SK-N-SH (cell line): ENCODE measurements around the gene PIP5K1B. TPM values are rescaled to one million over a fixed set of nuclear protein-coding genes. Genes with fewer than 3 reads are reported as not detected.

Experiments
- CTCF ChIA-PET: fragments of 300-600, 350-600 bp; formaldehyde crosslinking; extraction: SDS; loops from one replicate; lab custom pipeline; 2021; lab: Yijun Ruan, JAX
- POLR2A ChIA-PET: fragments of 350-600 bp; sonication (Branson Sonifier 250); formaldehyde crosslinking; extraction: SDS; loops from one replicate; lab custom pipeline; 2020; ENCODE audit warnings: antibody characterized with exemption, inconsistent platforms; lab: Yijun Ruan, JAX
- DNase-seq: peaks from one replicate; pipeline ENCODE4 v3.0.0; 2012
- H2AFZ ChIP-seq: fragments of 200-600 bp; sonication (generic); 2 replicates; pipeline ENCODE4 v1.8.1; 2016; ENCODE audit warnings: antibody characterized with exemption, mild to moderate bottlenecking, low read depth
- H3F3A ChIP-seq: fragments of 200-600 bp; sonication (generic); replicated peaks from 2 replicates; pipeline ENCODE3; 2016; ENCODE audit warnings: antibody characterized with exemption, mild to moderate bottlenecking; ENCODE audit not compliant: insufficient read depth
- H3K27ac ChIP-seq, 2 experiments: fragments of 200-500 bp in 1 of 2; fragments of 200-600 bp in 1 of 2; sonication (Bioruptor generic) in 1 of 2; sonication (generic), shearing (Covaris generic) in 1 of 2; 2 replicates each; pipeline versions ENCODE4 v1.5.1 to v1.6.1; 2014 to 2016; ENCODE audit warnings: low read depth in 2 of 2, inconsistent platforms in 1 of 2, low read length in 1 of 2, mild to moderate bottlenecking in 1 of 2, mixed read lengths in 1 of 2
- H3K27me3 ChIP-seq: fragments of 200-600 bp; sonication (generic), shearing (Covaris generic); 2 replicates; pipeline ENCODE4 v1.6.1; 2016; ENCODE audit warnings: mixed run types; ENCODE audit not compliant: insufficient read depth
- H3K36me3 ChIP-seq, 2 experiments: fragments of 200-500 bp in 1 of 2; fragments of 200-600 bp in 1 of 2; sonication (Bioruptor generic) in 1 of 2; sonication (generic) in 1 of 2; replicated peaks in 1 of 2; 2 replicates each; pipeline versions ENCODE3 to v1.5.1; 2014 to 2016; ENCODE audit warnings: low read length in 1 of 2, mild to moderate bottlenecking in 1 of 2; ENCODE audit not compliant: insufficient read depth in 2 of 2, control insufficient read depth in 1 of 2
- H3K4me1 ChIP-seq, 2 experiments: fragments of 200-500 bp in 1 of 2; fragments of 200-600 bp in 1 of 2; sonication (Bioruptor generic) in 1 of 2; sonication (generic), shearing (Covaris generic) in 1 of 2; 2 replicates each; pipeline versions ENCODE4 v1.5.1 to v1.6.1; 2014 to 2016; ENCODE audit warnings: low read depth in 1 of 2, low read length in 1 of 2, mixed run types in 1 of 2; ENCODE audit not compliant: insufficient read depth in 2 of 2, control insufficient read depth in 1 of 2
- H3K4me2 ChIP-seq: fragments of 200-600 bp; sonication (generic), shearing (Covaris generic); 2 replicates; pipeline ENCODE4 v1.6.1; 2017; ENCODE audit warnings: mixed run types
- H3K4me3 ChIP-seq, 2 experiments: fragments of 200-500 bp in 1 of 2; fragments of 200-600 bp in 1 of 2; sonication (Bioruptor generic) in 1 of 2; sonication (generic), shearing (Covaris generic) in 1 of 2; 2 replicates each; pipeline versions ENCODE4 v1.5.1 to v1.8.1; 2014 to 2016; ENCODE audit warnings: low read depth in 2 of 2, inconsistent platforms in 1 of 2, low read length in 1 of 2, mild to moderate bottlenecking in 1 of 2, mixed read lengths in 1 of 2, moderate library complexity in 1 of 2
- H3K79me2 ChIP-seq: fragments of 200-600 bp; sonication (generic); 2 replicates; pipeline ENCODE4 v1.8.1; 2017; ENCODE audit warnings: mild to moderate bottlenecking; ENCODE audit not compliant: insufficient read depth
- H3K9ac ChIP-seq: fragments of 200-600 bp; sonication (generic); 2 replicates; pipeline ENCODE4 v1.6.1; 2017; ENCODE audit warnings: mixed run types
- H3K9me2 ChIP-seq: fragments of 200-600 bp; sonication (generic); 2 replicates; pipeline ENCODE4 v1.6.1; 2017; ENCODE audit warnings: mixed run types
- H3K9me3 ChIP-seq: fragments of 200-600 bp; sonication (generic); 2 replicates; pipeline ENCODE4 v1.6.1; 2017; ENCODE audit warnings: mixed run types, mild to moderate bottlenecking, moderate library complexity
- H4K20me1 ChIP-seq: fragments of 200-600 bp; sonication (generic); 2 replicates; pipeline ENCODE4 v1.6.1; 2017; ENCODE audit warnings: mild to moderate bottlenecking, mixed run types; ENCODE audit not compliant: insufficient read depth
- ELF1 ChIP-seq: IDR thresholded peaks from 2 replicates; pipeline ENCODE4 v1.4.0; 2012
- EP300 ChIP-seq, 2 experiments: IDR thresholded peaks; 2 replicates each; pipeline versions ENCODE4 v1.4.0 to v1.6.1; 2012; ENCODE audit warnings: borderline replicate concordance in 1 of 2, low read depth in 1 of 2, low read length in 1 of 2
- EZH2phosphoT487 ChIP-seq: fragments of 200-600 bp; sonication (generic); IDR thresholded peaks from 2 replicates; pipeline ENCODE4 v1.6.1; 2017; ENCODE audit warnings: low read depth, mixed run types, mild to moderate bottlenecking, antibody characterized with exemption, moderate library complexity, borderline replicate concordance
- GABPA ChIP-seq: IDR thresholded peaks from 2 replicates; pipeline ENCODE4 v1.4.0; 2012; ENCODE audit warnings: low read depth, mild to moderate bottlenecking
- JUND ChIP-seq: IDR thresholded peaks from 2 replicates; pipeline ENCODE4 v1.4.0; 2012
- NFIC ChIP-seq: IDR thresholded peaks from 2 replicates; pipeline ENCODE4 v1.4.0; 2012; ENCODE audit warnings: borderline replicate concordance
- NRF1 ChIP-seq: IDR thresholded peaks from 2 replicates; pipeline ENCODE4 v1.6.1; 2012; ENCODE audit warnings: low read depth, mild to moderate bottlenecking, low read length
- RFX5 ChIP-seq: IDR thresholded peaks from 2 replicates; pipeline ENCODE4 v1.6.1; 2012; ENCODE audit warnings: mild to moderate bottlenecking, improper control_type of control experiment, low read length
- RXRA ChIP-seq: IDR thresholded peaks from 2 replicates; pipeline ENCODE4 v1.4.0; 2012; ENCODE audit warnings: low read depth, mild to moderate bottlenecking, borderline replicate concordance
- SIN3A ChIP-seq: IDR thresholded peaks from 2 replicates; pipeline ENCODE4 v1.6.1; 2012; ENCODE audit warnings: low read depth, mild to moderate bottlenecking, low read length, moderate library complexity, borderline replicate concordance
- SMC3 ChIP-seq: IDR thresholded peaks from 2 replicates; pipeline ENCODE4 v1.6.1; 2012; ENCODE audit warnings: low read depth, low read length, improper control_type of control experiment
- TCF12 ChIP-seq: IDR thresholded peaks from 2 replicates; pipeline ENCODE4 v1.4.0; 2012
- TEAD4 ChIP-seq: IDR thresholded peaks from 2 replicates; pipeline ENCODE4 v1.4.0; 2012; ENCODE audit warnings: mild to moderate bottlenecking, borderline replicate concordance; ENCODE audit not compliant: insufficient read depth
- YY1 ChIP-seq: IDR thresholded peaks from 2 replicates; pipeline ENCODE4 v1.4.0; 2012; ENCODE audit warnings: low read depth, mild to moderate bottlenecking
- whole genome bisulfite sequencing: methylation state at CpG from one replicate; pipeline ENCODE4 v1.1.6; 2017; ENCODE audit warnings: low lambda C conversion rate; 5-methylcytosine and 5-hydroxymethylcytosine counted together
- polyA plus RNA-seq, 3 experiments: library from polyadenylated mRNA; depleted of rRNA; stranded (reverse); fragments of >200 nt; gene quantifications; 2 replicates each; pipeline ENCODE4 v1.2.3, GENCODE V29; 2012
- TF ChIP-seq, protein P1 (sequence below): IDR thresholded peaks from 2 replicates; pipeline ENCODE4 v1.4.0; 2012; ENCODE audit warnings: low read depth, borderline replicate concordance
- TF ChIP-seq, protein P2 (sequence below): IDR thresholded peaks from 2 replicates; pipeline ENCODE4 v1.6.1; 2012; ENCODE audit warnings: mild to moderate bottlenecking, low read depth, low read length, moderate library complexity
- TF ChIP-seq, protein P3 (sequence below): IDR thresholded peaks from 2 replicates; pipeline ENCODE4 v1.4.0; 2012; ENCODE audit warnings: low read depth
- TF ChIP-seq, protein P4 (sequence below): fragments of 150-350 bp; IDR thresholded peaks from 2 replicates; pipeline ENCODE4 v1.6.1; 2016; ENCODE audit warnings: mild to moderate bottlenecking, low read depth, low read length
- TF ChIP-seq, protein P5 (sequence below): IDR thresholded peaks from 2 replicates; pipeline ENCODE4; 2012

PIP5K1B gene
- polyA plus RNA-seq, 1 of the 3 experiments (the other 2 are of a cell fraction), result not detected

DNA sequence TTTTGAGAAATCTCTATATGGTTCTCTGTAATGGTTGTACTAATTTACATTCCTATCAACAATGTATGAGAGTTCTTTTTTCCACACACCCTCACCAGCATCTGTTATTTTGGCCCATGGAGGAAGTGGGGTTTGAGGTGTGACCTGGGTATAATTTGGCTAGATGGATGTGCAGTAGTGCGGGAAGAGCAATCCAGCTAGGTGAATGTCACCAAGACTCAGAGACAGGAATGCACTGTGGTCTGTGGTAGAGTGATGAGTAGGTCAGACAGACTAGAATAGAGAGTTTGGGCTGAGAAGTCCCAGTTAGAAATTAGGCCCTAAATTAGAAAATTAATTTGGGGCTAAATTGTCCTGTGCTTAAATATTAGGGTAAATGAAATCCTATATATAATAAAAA, 32.8 kb upstream of the PIP5K1B start:
- Histone ChIP-seq H3K9ac (no peak overlapping the region), H3K79me2 (no peaks in the 10 kb centered on the region), H3K9me2 (no peaks in the 10 kb centered on the region), H4K20me1 (no peaks in the 10 kb centered on the region), H2AFZ (no peak overlapping the region), H3K9me3 (no peaks in the 10 kb centered on the region), H3K4me1 (no peaks in the 10 kb centered on the region), H3F3A (no peaks in the 10 kb centered on the region), H3K4me3 (no peak overlapping the region), H3K4me2 (no peak overlapping the region), H3K36me3 (no peaks in the 10 kb centered on the region), H3K27me3 (peaks cover 14% of the 10 kb centered on the region), H3K27ac (no peak overlapping the region)
- WGBS, result 4% methylated on average over 1 of the region's 1 CpG
- ChIA-PET POLR2A (no interaction called here), CTCF (no interaction called here)
- no peak for DNase-seq
- TF ChIP-seq, protein P1, sequence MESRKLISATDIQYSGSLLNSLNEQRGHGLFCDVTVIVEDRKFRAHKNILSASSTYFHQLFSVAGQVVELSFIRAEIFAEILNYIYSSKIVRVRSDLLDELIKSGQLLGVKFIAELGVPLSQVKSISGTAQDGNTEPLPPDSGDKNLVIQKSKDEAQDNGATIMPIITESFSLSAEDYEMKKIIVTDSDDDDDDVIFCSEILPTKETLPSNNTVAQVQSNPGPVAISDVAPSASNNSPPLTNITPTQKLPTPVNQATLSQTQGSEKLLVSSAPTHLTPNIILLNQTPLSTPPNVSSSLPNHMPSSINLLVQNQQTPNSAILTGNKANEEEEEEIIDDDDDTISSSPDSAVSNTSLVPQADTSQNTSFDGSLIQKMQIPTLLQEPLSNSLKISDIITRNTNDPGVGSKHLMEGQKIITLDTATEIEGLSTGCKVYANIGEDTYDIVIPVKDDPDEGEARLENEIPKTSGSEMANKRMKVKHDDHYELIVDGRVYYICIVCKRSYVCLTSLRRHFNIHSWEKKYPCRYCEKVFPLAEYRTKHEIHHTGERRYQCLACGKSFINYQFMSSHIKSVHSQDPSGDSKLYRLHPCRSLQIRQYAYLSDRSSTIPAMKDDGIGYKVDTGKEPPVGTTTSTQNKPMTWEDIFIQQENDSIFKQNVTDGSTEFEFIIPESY, result no peak
- TF ChIP-seq GABPA (no peak), NRF1 (no peak), SMC3 (no peak), NFIC (no peak), SIN3A (no peak), JUND (no peak), RFX5 (no peak), ELF1 (no peak), YY1 (no peak), TEAD4 (no peak), EZH2phosphoT487 (no peak), EP300 (IDR thresholded peaks at IDR 0.05; ENCODE audit: borderline replicate concordance in 1 of 2, low read depth in 1 of 2, low read length in 1 of 2) (no peak), RXRA (no peak), TCF12 (no peak)
- TF ChIP-seq, protein P2, sequence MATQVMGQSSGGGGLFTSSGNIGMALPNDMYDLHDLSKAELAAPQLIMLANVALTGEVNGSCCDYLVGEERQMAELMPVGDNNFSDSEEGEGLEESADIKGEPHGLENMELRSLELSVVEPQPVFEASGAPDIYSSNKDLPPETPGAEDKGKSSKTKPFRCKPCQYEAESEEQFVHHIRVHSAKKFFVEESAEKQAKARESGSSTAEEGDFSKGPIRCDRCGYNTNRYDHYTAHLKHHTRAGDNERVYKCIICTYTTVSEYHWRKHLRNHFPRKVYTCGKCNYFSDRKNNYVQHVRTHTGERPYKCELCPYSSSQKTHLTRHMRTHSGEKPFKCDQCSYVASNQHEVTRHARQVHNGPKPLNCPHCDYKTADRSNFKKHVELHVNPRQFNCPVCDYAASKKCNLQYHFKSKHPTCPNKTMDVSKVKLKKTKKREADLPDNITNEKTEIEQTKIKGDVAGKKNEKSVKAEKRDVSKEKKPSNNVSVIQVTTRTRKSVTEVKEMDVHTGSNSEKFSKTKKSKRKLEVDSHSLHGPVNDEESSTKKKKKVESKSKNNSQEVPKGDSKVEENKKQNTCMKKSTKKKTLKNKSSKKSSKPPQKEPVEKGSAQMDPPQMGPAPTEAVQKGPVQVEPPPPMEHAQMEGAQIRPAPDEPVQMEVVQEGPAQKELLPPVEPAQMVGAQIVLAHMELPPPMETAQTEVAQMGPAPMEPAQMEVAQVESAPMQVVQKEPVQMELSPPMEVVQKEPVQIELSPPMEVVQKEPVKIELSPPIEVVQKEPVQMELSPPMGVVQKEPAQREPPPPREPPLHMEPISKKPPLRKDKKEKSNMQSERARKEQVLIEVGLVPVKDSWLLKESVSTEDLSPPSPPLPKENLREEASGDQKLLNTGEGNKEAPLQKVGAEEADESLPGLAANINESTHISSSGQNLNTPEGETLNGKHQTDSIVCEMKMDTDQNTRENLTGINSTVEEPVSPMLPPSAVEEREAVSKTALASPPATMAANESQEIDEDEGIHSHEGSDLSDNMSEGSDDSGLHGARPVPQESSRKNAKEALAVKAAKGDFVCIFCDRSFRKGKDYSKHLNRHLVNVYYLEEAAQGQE, result no peak
- TF ChIP-seq, protein P3, sequence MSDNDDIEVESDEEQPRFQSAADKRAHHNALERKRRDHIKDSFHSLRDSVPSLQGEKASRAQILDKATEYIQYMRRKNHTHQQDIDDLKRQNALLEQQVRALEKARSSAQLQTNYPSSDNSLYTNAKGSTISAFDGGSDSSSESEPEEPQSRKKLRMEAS, result no peak
- TF ChIP-seq, protein P4, sequence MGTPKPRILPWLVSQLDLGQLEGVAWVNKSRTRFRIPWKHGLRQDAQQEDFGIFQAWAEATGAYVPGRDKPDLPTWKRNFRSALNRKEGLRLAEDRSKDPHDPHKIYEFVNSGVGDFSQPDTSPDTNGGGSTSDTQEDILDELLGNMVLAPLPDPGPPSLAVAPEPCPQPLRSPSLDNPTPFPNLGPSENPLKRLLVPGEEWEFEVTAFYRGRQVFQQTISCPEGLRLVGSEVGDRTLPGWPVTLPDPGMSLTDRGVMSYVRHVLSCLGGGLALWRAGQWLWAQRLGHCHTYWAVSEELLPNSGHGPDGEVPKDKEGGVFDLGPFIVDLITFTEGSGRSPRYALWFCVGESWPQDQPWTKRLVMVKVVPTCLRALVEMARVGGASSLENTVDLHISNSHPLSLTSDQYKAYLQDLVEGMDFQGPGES, result no peak
- TF ChIP-seq, protein P5, sequence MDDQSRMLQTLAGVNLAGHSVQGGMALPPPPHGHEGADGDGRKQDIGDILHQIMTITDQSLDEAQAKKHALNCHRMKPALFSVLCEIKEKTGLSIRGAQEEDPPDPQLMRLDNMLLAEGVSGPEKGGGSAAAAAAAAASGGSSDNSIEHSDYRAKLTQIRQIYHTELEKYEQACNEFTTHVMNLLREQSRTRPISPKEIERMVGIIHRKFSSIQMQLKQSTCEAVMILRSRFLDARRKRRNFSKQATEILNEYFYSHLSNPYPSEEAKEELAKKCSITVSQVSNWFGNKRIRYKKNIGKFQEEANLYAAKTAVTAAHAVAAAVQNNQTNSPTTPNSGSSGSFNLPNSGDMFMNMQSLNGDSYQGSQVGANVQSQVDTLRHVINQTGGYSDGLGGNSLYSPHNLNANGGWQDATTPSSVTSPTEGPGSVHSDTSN, result no peak
